ENCODE data around the gene CRADD. TPM values are rescaled to one million over a fixed set of nuclear protein-coding genes. Genes with fewer than 3 reads are reported as not detected.

Gene CRADD
- total and polyA plus RNA-seq, 2 donors (not counting 1 experiment from before 2014, with no cell fraction given): 5.8 to 15.1 TPM

GRCh38 chr12:93860668-93861373, 183.6 kb downstream of the CRADD start:
- no peaks in the 10 kb centered on the region for H3K4me1 ChIP-seq (ENCODE audit: control insufficient read depth in 2 of 2, insufficient read depth in 2 of 2, low read length in 2 of 2)
- H3K4me3 ChIP-seq (ENCODE audit: control extremely low read depth in 1 of 5, extremely low read depth in 1 of 5, insufficient read depth in 1 of 5, low read depth in 2 of 5, low read length in 4 of 5): no peak overlapping the region
- no peak overlapping the region for H3K27ac ChIP-seq (ENCODE audit: low read length in 2 of 2)
- H2AFZ ChIP-seq (ENCODE audit: insufficient read depth, low read depth, low read length, poor library complexity, severe bottlenecking): no peak overlapping the region
- Mint-ChIP-seq H3K9me3 (ENCODE audit: insufficient read depth) (peaks cover 11% of the 10 kb centered on the region), H3K4me3 (no peak overlapping the region), H3K4me1 (no peaks in the 10 kb centered on the region), H3K27ac (no peak overlapping the region), H3K27me3 (no peaks in the 10 kb centered on the region)
- intact Hi-C loops (cut with micrococcal nuclease): no loop called here
- ChIA-PET POLR2A (no interaction called here), CTCF (no interaction called here)
- no peaks in the 10 kb centered on the region for H3K36me3 ChIP-seq (replicated peaks in 1 of 2; ENCODE audit: control extremely low read depth in 1 of 2, control insufficient read depth in 1 of 2, extremely low read depth in 1 of 2, insufficient read depth in 2 of 2, low read length in 1 of 2)
- TF ChIP-seq EZH2 (IDR thresholded peaks at IDR 0.05; ENCODE audit: borderline replicate concordance, insufficient read depth, low read depth, low read length, poor library complexity, severe bottlenecking): no peak
- TF ChIP-seq CTCF (IDR thresholded peaks at IDR 0.05): no peak
- DNase-seq (no peak), ATAC-seq (ENCODE audit: low read depth) (no peak)
- WGBS (ENCODE audit: insufficient coverage): 91% methylated on average over 7 of the region's 7 CpGs
- H3K9me3 ChIP-seq (ENCODE audit: control extremely low read depth in 1 of 3, control insufficient read depth in 2 of 3, insufficient read depth in 1 of 3, low read length in 2 of 3): peaks cover 0 to 13% (median 7%) of the 10 kb centered on the region in 3 donors
- no peaks in the 10 kb centered on the region for H3K27me3 ChIP-seq (replicated peaks in 1 of 4; ENCODE audit: control extremely low read depth in 1 of 4, control insufficient read depth in 3 of 4, insufficient read depth in 4 of 4, low read length in 3 of 4)
- H3K79me2 ChIP-seq (ENCODE audit: control insufficient read depth, insufficient read depth, low read length): no peaks in the 10 kb centered on the region
- no peak overlapping the region for H3K9ac ChIP-seq (ENCODE audit: low read length)
- no peak overlapping the region for H3K4me2 ChIP-seq (replicated peaks; ENCODE audit: low read depth, low read length, poor library complexity, severe bottlenecking)
- H4K20me1 ChIP-seq (ENCODE audit: control insufficient read depth, insufficient read depth, low read length, poor library complexity, severe bottlenecking): no peaks in the 10 kb centered on the region

- ChIA-PET CTCF (no interaction called here), POLR2A (no interaction called here)
- H3K9me3 Mint-ChIP-seq (ENCODE audit: insufficient read depth): peaks cover 15% of the 10 kb centered on the region
- Histone ChIP-seq H3K4me1 (ENCODE audit: control insufficient read depth in 2 of 2, insufficient read depth in 2 of 2, low read length in 2 of 2) (no peaks in the 10 kb centered on the region), H3K27ac (ENCODE audit: low read length in 2 of 2) (no peak overlapping the region), H2AFZ (ENCODE audit: insufficient read depth, low read depth, low read length, poor library complexity, severe bottlenecking) (no peak overlapping the region), H3K9me3 (ENCODE audit: control extremely low read depth in 1 of 3, control insufficient read depth in 2 of 3, insufficient read depth in 1 of 3, low read length in 2 of 3) (peaks cover 5 to 23% (median 7%) of the 10 kb centered on the region in 3 donors), H3K9ac (ENCODE audit: low read length) (no peak overlapping the region), H4K20me1 (ENCODE audit: control insufficient read depth, insufficient read depth, low read length, poor library complexity, severe bottlenecking) (no peaks in the 10 kb centered on the region), H3K4me2 (replicated peaks; ENCODE audit: low read depth, low read length, poor library complexity, severe bottlenecking) (no peak overlapping the region), H3K79me2 (ENCODE audit: control insufficient read depth, insufficient read depth, low read length) (no peaks in the 10 kb centered on the region), H3K36me3 (replicated peaks in 1 of 2; ENCODE audit: control extremely low read depth in 1 of 2, control insufficient read depth in 1 of 2, extremely low read depth in 1 of 2, insufficient read depth in 2 of 2, low read length in 1 of 2) (no peaks in the 10 kb centered on the region), H3K27me3 (replicated peaks in 1 of 4; ENCODE audit: control extremely low read depth in 1 of 4, control insufficient read depth in 3 of 4, insufficient read depth in 4 of 4, low read length in 3 of 4) (no peaks in the 10 kb centered on the region), H3K4me3 (ENCODE audit: control extremely low read depth in 1 of 5, extremely low read depth in 1 of 5, insufficient read depth in 1 of 5, low read depth in 2 of 5, low read length in 4 of 5) (no peak overlapping the region)
- DNase-seq: no peak
- no peaks in the 10 kb centered on the region for H3K27me3 Mint-ChIP-seq
- intact Hi-C loops (cut with micrococcal nuclease): no loop called here
- H3K4me1 Mint-ChIP-seq: no peaks in the 10 kb centered on the region
- no peak overlapping the region for H3K27ac Mint-ChIP-seq
- H3K4me3 Mint-ChIP-seq: no peak overlapping the region
- ATAC-seq (ENCODE audit: low read depth): no peak
- TF ChIP-seq CTCF (IDR thresholded peaks at IDR 0.05): no peak
- no peak for TF ChIP-seq EZH2 (IDR thresholded peaks at IDR 0.05; ENCODE audit: borderline replicate concordance, insufficient read depth, low read depth, low read length, poor library complexity, severe bottlenecking)
- WGBS (ENCODE audit: insufficient coverage): 92% methylated on average over 1 of the region's 1 CpG
Measured at GRCh38 chr12:93862424-93862823, 185.2 kb downstream of the CRADD start.
